Testis (tissue), 3 donors: ENCODE data around the gene KY. TPM values are rescaled to one million over a fixed set of nuclear protein-coding genes. Genes with fewer than 3 reads are reported as not detected.

ENCODE experiments used
- DNase-seq: peaks from one replicate; pipeline ENCODE4 v3.0.0-alpha.2; 2019
- H3K27ac ChIP-seq, 2 donors: fragments of 200-600 bp; sonication (generic); one replicate each; pipeline ENCODE4 v1.5.1; 2019
- H3K27me3 ChIP-seq: fragments of 200-600 bp; sonication (generic); one replicate; pipeline ENCODE4 v1.5.1; 2019
- H3K36me3 ChIP-seq: fragments of 200-600 bp; sonication (generic); one replicate; pipeline ENCODE4 v1.5.1; 2017; ENCODE audit warnings: low read depth; ENCODE audit errors: missing control alignments
- H3K4me1 ChIP-seq: fragments of 200-600 bp; sonication (generic); one replicate; pipeline ENCODE4 v1.5.1; 2019
- H3K4me3 ChIP-seq, 2 donors: fragments of 200-600 bp; sonication (generic); one replicate each; pipeline ENCODE4 v1.5.1; 2017 to 2019
- H3K9me3 ChIP-seq: fragments of 200-600 bp; sonication (generic); one replicate; pipeline ENCODE4 v1.5.1; 2017
- POLR2A ChIP-seq: fragments of 450-650 bp; IDR thresholded peaks from one replicate; pipeline ENCODE4 v1.6.1; 2017; ENCODE audit warnings: antibody characterized with exemption, mild to moderate bottlenecking, moderate library complexity
- WGBS, 2 donors: methylation state at CpG; one replicate each; pipeline ENCODE4 v1.1.5; 2018; 5-methylcytosine and 5-hydroxymethylcytosine counted together
- intact Hi-C: fragments of 100-400 bp; cut with DNase I; formaldehyde crosslinking; loops from one replicate; pipeline ENCODE4 v1.15.1; 2023; ENCODE audit warnings: low total_unique reads
- polyA plus RNA-seq: library from polyadenylated mRNA; stranded (reverse); fragments of 350-450 nt; fragmentation: Illumina TruSeq; extraction: RNeasy Lipid Tissue Mini Kit (QIAGEN cat#74804); gene quantifications from one replicate; pipeline ENCODE4 v1.2.3, GENCODE V29; 2014; ENCODE audit warnings: low read depth, low replicate concordance; ENCODE audit not compliant: insufficient read depth
- total RNA-seq, 2 donors: library from RNA; depleted of rRNA; stranded (reverse); fragments of >200 nt; gene quantifications; one replicate each; pipeline ENCODE4 v1.2.3, GENCODE V29; 2016
- TF ChIP-seq, protein P1 (sequence below), 3 experiments: fragments of 450-650 bp in 2 of 3; fragments of 200-600 bp in 1 of 3; sonication (generic) in 1 of 3; IDR thresholded peaks; one replicate each; pipeline ENCODE4 v1.5.1; 2016 to 2019; ENCODE audit warnings: antibody characterized with exemption in 3 of 3, mild to moderate bottlenecking in 2 of 3, moderate library complexity in 1 of 3

Gene KY
- total and polyA plus RNA-seq, 3 donors from 2014 or later = 0.37 to 2.4 (median 0.71) TPM

GRCh38 chr3:134610432-134611385 is 40.1 kb downstream of the KY start:
- no peaks in the 10 kb centered on the region for H3K36me3 ChIP-seq
- no peak for DNase-seq
- intact Hi-C loops = no loop called here
- no peaks in the 10 kb centered on the region for H3K27me3 ChIP-seq
- WGBS, 2 donors = 81 to 95% methylated on average over 9 to 11 of the region's 11 CpGs
- H3K4me3 ChIP-seq = no peak overlapping the region
- H3K4me1 ChIP-seq = no peaks in the 10 kb centered on the region
- TF ChIP-seq POLR2A = no peak
- TF ChIP-seq, protein P1, sequence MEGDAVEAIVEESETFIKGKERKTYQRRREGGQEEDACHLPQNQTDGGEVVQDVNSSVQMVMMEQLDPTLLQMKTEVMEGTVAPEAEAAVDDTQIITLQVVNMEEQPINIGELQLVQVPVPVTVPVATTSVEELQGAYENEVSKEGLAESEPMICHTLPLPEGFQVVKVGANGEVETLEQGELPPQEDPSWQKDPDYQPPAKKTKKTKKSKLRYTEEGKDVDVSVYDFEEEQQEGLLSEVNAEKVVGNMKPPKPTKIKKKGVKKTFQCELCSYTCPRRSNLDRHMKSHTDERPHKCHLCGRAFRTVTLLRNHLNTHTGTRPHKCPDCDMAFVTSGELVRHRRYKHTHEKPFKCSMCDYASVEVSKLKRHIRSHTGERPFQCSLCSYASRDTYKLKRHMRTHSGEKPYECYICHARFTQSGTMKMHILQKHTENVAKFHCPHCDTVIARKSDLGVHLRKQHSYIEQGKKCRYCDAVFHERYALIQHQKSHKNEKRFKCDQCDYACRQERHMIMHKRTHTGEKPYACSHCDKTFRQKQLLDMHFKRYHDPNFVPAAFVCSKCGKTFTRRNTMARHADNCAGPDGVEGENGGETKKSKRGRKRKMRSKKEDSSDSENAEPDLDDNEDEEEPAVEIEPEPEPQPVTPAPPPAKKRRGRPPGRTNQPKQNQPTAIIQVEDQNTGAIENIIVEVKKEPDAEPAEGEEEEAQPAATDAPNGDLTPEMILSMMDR (IDR thresholded peaks at IDR 0.05) = no peak
- H3K9me3 ChIP-seq = no peaks in the 10 kb centered on the region
- no peak overlapping the region for H3K27ac ChIP-seq

- intact Hi-C loops = no loop called here
Observed at GRCh38 chr3:134609821-134610431, 40.9 kb downstream of the KY start.

GRCh38 chr3:134608771-134609435 is 41.9 kb downstream of the KY start:
- no peak for DNase-seq
- Histone ChIP-seq H3K4me1 (no peaks in the 10 kb centered on the region), H3K4me3 (no peak overlapping the region), H3K27me3 (no peaks in the 10 kb centered on the region), H3K9me3 (no peaks in the 10 kb centered on the region), H3K36me3 (no peaks in the 10 kb centered on the region), H3K27ac (no peak overlapping the region)
- WGBS, 2 donors = 84 to 90% methylated on average over 10 of the region's 10 CpGs
- intact Hi-C loops = no loop called here
- no peak for TF ChIP-seq POLR2A
- TF ChIP-seq, protein P1 (IDR thresholded peaks at IDR 0.05) = no peak

More at GRCh38 chr3:134609821-134610431, 40.9 kb downstream of the KY start:
- TF ChIP-seq, protein P1 (IDR thresholded peaks at IDR 0.05) = no peak
- TF ChIP-seq POLR2A = no peak
- DNase-seq = no peak
- Histone ChIP-seq H3K27me3 (no peaks in the 10 kb centered on the region), H3K27ac (no peak overlapping the region), H3K36me3 (no peaks in the 10 kb centered on the region), H3K9me3 (no peaks in the 10 kb centered on the region), H3K4me3 (no peak overlapping the region), H3K4me1 (no peaks in the 10 kb centered on the region)
- 77 to 78% methylated on average over 5 to 10 of the region's 10 CpGs for WGBS, 2 donors

GRCh38 chr3:134608023-134608770 is 42.6 kb downstream of the KY start:
- DNase-seq = no peak
- TF ChIP-seq, protein P1 (IDR thresholded peaks at IDR 0.05) = no peak
- no peak for TF ChIP-seq POLR2A
- H3K36me3 ChIP-seq = no peaks in the 10 kb centered on the region
- H3K9me3 ChIP-seq = no peaks in the 10 kb centered on the region
- no peak overlapping the region for H3K27ac ChIP-seq
- H3K4me1 ChIP-seq = no peaks in the 10 kb centered on the region
- intact Hi-C loops = no loop called here
- WGBS, 2 donors = 63 to 97% methylated on average over 4 to 6 of the region's 6 CpGs
- no peak overlapping the region for H3K4me3 ChIP-seq
- no peaks in the 10 kb centered on the region for H3K27me3 ChIP-seq
